ENCODE data around the gene OR8B12. TPM values are rescaled to one million over a fixed set of nuclear protein-coding genes. Genes with fewer than 3 reads are reported as not detected.

Gene OR8B12
- total and polyA plus RNA-seq, 2 of the 4 experiments (the other 2 are of a cell fraction), result not detected

GRCh38 chr11:124586238-124586860, 42.9 kb upstream of the OR8B12 start:
- Histone ChIP-seq H3K4ac (ENCODE audit: low read depth, low read length) (no peak overlapping the region), H3K27me3 (ENCODE audit: control insufficient read depth, insufficient read depth, low read length) (peaks cover 25% of the 10 kb centered on the region), H3K27ac (ENCODE audit: insufficient read depth, low read length) (no peak overlapping the region), H2AFZ (replicated peaks; ENCODE audit: low read length, poor library complexity) (no peak overlapping the region), H3K14ac (replicated peaks; ENCODE audit: low read depth, low read length) (no peak overlapping the region), H2AK9ac (replicated peaks; ENCODE audit: low read depth, low read length, poor library complexity) (no peak overlapping the region), H4K5ac (ENCODE audit: low read depth, low read length) (no peak overlapping the region), H4K91ac (ENCODE audit: insufficient read depth, low read depth, low read length) (no peak overlapping the region), H3K23ac (ENCODE audit: low read depth, low read length) (no peak overlapping the region), H3K4me3 (ENCODE audit: insufficient read depth, low read depth, low read length) (no peak overlapping the region), H4K8ac (ENCODE audit: low read depth in 2 of 2, low read length in 2 of 2) (no peak overlapping the region), H3K9ac (ENCODE audit: low read depth, low read length) (no peak overlapping the region), H4K20me1 (ENCODE audit: insufficient read depth, low read length) (no peaks in the 10 kb centered on the region), H2BK120ac (ENCODE audit: low read depth, low read length) (no peak overlapping the region), H2BK5ac (ENCODE audit: low read depth, low read length, poor library complexity, severe bottlenecking) (no peak overlapping the region), H3K4me1 (ENCODE audit: control insufficient read depth, insufficient read depth, low read length) (no peaks in the 10 kb centered on the region), H3K18ac (ENCODE audit: low read depth, low read length) (no peak overlapping the region), H3K9me1 (ENCODE audit: insufficient read depth, low read length) (no peaks in the 10 kb centered on the region), H3K36me3 (ENCODE audit: control insufficient read depth, insufficient read depth, low read length) (no peaks in the 10 kb centered on the region), H3K79me1 (ENCODE audit: low read depth in 1 of 2, low read length in 2 of 2) (no peaks in the 10 kb centered on the region), H2BK15ac (ENCODE audit: low read depth, low read length) (no peak overlapping the region), H3K9me3 (ENCODE audit: control insufficient read depth, insufficient read depth, low read length) (no peaks in the 10 kb centered on the region), H2BK20ac (ENCODE audit: low read depth, low read length) (no peak overlapping the region), H2AK5ac (ENCODE audit: low read depth, low read length) (no peak overlapping the region), H3K4me2 (ENCODE audit: low read depth, low read length) (no peak overlapping the region), H3K56ac (ENCODE audit: extremely low read depth, insufficient read depth, low read length) (no peak overlapping the region)
- dilution Hi-C loops (cut with HindIII; ENCODE audit: low sequenced_read_pairs, unreplicated experiment), result no loop called here
- no CpG with 5 or more reads among the region's 3 CpGs for WGBS, 2 experiments (ENCODE audit: extremely low coverage in 2 of 2, insufficient read length in 1 of 2)
- ChIA-PET CTCF (interaction anchor here (0.6 to 1.6 kb wide), 5 partner anchors 18 to 517 kb away, joined by 3 to 10 read pairs (median 6); no protein-coding TSS in a partner anchor), POLR2A (ENCODE audit: unreplicated experiment) (no interaction called here)
- intact Hi-C loops (cut with micrococcal nuclease), result loop anchor here (1.0 kb wide), 2 partner anchors 171 to 515 kb away; no protein-coding TSS in a partner anchor
- DNase-seq (peak; percentile 66), ATAC-seq (ENCODE audit: low read depth) (no peak; the same call in 1 of the 2 replicates)
- no TSS peak for BruUV-seq (replicated peaks)
- in situ Hi-C loops (cut with MboI; ENCODE audit: low sequenced_read_pairs), result loop anchor here (5.0 to 25.0 kb wide), 2 partner anchors 169 to 524 kb away; no protein-coding TSS in a partner anchor
- TF ChIP-seq SMC3 (IDR thresholded peaks at IDR 0.05; ENCODE audit: low read depth, low read length) (peak; percentile 85), CTCF (conservative IDR thresholded peaks at IDR 0.05; ENCODE audit: low read depth, low read length) (peak; percentile 76), BHLHE40 (IDR thresholded peaks at IDR 0.05; ENCODE audit: low read depth, low read length) (no peak), RAD21 (IDR thresholded peaks at IDR 0.05; ENCODE audit: low read length) (peak; percentile 60)
